Left renal pelvis (tissue), 4 donors: ENCODE measurements around the gene ARMC9. TPM values are rescaled to one million over a fixed set of nuclear protein-coding genes. Genes with fewer than 3 reads are reported as not detected.

Source experiments
- DNase-seq, 4 donors: peaks; one replicate each; pipeline ENCODE4 v3.0.0-alpha.2; 2013; ENCODE audit warnings: low read depth in 4 of 4, low spot score in 3 of 4
- polyA plus RNA-seq, 4 donors: library from polyadenylated mRNA; unstranded; fragments of 120-200 nt; gene quantifications; one replicate each; pipeline ENCODE4 v1.2.1, GENCODE V29; 2013; ENCODE audit not compliant: insufficient read length in 4 of 4

ARMC9 gene
- polyA plus RNA-seq, 4 donors = 24.6 to 30.1 (median 27.1) TPM

DNA sequence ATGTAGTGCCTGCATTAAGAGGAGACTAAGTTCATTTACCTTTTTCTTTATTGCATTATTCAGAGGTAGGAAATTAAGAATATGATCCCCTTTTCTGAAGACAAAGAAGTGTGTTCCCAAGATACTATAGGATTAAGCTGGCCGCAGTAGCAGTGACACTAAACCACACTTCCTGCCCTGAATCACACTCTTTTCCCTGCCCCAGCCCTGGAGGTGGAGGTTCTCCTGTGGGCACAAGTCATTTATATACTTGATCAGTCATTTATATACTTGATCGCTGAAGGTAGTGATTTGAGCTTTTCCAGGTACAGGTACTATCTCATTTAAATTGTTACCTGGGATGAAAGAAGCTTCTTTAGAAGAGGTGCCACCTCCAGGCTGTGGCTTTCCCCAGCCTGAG, 78.6 kb downstream of the ARMC9 start:
- no peak for DNase-seq

DNA sequence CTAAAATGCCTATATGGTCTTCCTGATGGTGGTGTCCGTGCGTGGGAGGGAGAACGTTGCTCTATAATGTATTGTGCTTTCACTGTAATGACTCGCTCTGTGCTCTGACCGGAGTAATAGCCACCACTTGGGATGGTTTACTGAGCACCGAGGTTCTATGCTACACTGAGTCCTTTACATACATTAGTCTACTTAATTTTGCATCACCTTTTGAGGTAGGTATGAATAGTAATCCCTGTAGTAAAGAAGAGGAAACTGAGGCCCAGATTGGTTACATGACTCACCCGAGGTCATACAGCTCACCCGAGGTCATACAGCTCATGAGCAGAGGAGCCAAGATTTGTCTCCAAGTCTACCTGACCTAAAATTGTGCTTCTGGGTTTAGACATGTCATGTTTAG, 79.5 kb downstream of the ARMC9 start:
- DNase-seq = no peak

DNA sequence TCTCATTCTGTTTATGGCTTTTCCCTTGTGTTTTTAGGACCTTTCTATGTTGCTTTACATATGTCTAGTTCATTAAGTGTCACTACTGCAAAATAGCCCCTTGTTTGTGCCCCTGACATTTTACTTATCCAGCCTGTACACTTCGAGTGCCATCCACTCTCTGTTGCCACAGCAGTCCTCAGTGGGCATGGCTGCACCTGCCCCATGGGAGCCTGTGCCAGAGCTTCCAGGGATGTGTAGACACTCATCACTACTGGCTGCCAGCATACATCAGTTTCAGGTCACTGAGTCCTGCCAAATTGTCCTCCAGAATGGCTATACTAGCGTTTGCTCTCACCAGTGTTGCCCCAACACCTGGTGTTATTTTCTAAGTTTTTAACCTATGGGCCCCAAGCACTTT, 80.4 kb downstream of the ARMC9 start:
- no peak for DNase-seq

DNA sequence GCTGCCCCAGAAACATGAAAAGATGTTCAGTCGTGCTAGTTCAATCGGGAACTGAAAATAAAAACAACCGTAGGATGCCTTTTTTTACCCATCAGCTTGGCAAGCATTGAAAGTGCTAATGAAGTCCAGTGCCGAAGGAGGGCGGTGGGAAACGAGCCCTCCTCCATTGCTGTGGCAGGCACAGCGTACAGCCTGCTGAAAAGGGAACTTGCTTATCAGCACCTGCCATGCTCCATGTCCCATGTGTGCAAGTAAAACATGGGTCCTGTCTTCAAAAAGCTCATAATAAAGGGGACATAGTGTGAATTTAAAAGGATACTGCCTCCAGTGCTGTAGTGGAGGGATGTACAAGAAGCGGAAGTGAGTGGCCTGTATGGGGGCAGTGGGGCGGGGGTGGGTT, 82.4 kb downstream of the ARMC9 start:
- DNase-seq = no peak

DNA sequence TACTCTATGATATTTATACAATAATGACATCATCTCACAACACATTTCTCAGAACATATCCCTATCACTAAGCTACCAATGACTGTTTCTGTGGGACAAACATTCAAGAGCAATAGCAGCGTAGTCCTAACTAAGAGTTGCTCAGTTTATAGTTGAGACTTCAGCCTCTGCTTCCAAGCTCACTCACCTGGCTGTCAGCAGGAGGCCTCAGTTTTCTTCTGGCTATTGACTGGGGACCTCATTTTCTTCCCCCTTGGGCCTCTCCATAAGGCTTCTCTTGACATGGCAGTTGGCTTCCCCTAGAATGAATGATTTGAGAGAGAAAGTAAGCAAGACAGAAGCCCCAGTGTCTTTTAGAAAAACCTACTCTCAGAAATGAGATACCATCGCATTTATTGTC, 85.9 kb downstream of the ARMC9 start:
- no peak for DNase-seq

DNA sequence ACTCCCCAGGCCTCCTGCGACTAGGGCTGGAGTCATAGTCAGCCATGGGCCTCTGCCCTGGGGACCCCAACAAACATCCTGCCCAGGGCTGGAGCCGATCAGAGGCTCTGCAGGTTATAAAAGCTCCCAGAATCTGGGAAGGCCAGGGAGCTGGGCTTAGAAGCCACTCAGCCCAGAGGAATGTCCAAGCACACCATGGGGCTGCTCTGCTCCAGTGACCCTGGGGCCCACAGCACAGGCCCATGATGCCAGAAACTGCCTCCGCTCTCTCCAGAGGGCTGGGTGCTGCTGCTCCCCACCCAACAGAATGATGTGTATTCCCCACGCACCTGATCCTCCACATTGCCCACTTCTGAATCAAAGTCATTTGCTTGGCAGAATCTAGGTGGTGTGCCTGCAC, 88.5 kb downstream of the ARMC9 start:
- no peak for DNase-seq

DNA sequence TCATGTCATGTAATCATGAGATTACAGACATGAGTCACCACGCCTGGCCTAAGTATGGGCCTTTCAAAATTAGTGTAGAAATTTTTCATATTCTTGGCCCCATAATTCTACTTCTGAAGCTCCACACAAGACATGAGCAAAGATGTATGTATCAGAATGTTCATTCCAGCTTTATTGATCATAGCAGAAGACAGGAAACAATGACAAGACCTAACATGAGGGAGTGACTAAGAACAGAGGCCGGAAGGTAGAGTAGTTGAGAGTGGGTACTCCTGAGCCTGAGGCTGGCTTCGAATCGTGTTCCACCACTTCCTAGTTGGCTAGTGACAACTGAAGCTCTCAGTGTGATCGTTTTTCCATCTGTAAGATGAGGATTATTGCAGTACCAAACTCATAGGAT, 89.3 kb downstream of the ARMC9 start:
- no peak for DNase-seq

DNA sequence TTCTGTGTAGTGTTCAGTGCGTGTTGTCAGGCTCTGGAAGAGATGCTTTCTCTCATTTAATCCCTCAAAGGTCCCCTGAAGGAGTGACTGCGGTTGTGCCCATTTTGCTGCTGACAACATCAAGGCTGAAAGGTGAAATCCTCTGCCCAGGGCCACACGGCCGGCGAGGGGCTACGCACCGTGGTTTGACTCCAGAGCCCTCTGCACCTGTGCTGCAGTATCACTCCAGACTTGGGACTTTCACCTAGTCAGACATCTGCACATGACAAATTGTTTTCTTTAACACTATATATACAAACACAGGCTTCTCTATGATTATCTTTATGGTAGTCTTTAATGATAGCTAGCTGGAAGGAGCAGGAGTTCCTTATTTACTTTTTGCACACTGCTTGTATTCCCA, 90.2 kb downstream of the ARMC9 start:
- no peak for DNase-seq

DNA sequence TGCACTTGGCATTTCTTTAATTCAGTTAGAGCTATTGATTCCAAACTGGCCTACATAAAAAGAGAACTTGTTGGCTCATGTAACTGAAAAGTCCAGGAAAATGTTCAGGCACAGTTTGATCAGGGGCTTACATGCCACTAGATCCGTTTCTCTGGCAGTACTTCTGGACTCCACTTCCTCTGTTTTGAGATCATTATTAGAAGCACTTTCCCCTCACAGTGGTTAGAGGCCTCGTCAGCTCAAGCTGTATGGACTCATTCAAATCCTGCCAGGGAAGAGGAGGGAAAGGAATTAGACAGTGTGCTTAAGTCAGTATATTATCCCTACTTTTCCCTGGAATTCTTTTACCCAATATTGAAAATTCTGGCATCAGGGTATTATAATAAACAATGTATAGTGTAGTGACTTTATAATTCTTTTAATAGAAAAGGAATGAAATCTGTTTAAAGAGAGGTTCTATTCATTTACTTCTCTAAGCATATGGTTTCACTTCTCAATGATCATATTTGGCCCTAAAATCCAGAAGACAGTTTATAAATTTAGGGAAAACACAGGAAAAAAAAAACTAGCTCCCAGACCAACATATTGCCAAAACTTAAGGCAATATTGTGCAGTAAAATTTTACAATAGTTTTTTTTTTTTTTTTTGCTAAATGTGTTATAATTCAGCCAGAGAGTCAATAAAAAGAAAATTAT, 92.0 kb downstream of the ARMC9 start:
- no peak for DNase-seq

DNA sequence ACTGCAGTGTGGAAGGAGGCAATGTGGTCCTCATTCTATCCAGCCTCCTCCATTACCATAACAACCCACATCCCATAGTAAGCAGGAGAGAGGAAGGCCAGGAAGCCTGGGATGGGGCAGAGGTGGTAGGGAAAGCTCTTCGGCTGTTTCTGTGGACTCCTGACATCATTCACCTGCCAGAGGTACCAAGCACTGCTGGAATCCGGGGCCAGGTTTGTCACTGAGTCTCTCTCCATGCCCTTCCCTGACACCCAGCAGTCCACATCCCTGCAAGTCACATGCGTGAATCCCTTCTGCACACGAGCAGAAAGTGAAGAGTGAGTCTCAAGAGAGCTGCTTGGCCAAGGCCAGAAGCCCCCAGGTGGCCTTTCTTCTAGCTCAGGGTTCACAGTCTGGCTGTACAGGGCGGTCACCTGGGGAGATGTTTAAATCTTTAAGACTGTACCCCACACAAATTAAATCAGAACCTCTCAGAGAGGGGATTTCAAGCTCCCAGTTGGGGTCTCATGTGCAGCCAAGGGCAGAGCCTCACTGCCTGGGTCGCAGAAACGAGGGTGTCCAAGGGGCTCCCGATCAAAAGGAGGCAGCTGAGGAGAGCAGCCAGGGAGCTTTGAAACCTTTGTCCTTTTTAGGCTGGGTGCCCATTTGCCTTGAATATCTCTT, 94.2 kb downstream of the ARMC9 start:
- no peak for DNase-seq

DNA sequence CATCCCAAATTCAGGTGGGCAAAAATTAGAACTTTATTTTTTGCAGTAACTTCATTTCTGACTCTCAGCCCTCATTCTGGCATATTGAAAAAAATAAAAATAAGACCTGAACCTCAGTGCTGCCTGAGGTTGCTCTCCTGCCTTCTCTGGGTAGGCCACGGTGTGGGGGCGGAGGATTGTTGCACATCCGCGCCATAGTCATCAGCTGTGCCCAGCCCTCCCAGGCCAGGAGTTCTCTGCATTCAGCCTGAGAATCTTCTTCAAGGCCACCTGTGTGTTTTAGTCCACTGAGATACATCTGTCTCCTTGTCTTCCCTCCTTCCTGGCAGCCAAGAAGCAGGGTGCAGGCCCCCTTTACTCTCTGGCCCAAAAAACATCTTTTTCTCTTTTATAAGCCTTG, 94.7 kb downstream of the ARMC9 start:
- no peak for DNase-seq

DNA sequence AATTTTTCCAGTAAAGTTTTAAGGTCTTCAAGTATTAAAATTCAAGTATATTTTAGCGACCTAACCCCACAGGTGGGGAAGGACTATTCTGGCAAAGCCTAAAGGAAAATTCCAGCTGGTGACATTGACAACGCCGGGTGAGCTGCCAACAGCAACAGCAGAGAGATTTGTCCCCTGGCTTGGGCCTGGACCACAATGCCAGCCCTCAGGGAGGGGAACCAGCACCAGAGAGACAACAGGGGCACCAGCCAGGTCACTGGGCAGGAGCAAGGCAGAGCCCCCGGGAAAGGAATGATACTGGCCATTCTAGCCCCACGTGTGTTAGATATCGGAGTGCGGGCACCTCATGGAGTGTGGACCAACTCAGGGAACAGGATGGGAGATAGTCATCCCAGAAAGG, 95.7 kb downstream of the ARMC9 start:
- no peak for DNase-seq

DNA sequence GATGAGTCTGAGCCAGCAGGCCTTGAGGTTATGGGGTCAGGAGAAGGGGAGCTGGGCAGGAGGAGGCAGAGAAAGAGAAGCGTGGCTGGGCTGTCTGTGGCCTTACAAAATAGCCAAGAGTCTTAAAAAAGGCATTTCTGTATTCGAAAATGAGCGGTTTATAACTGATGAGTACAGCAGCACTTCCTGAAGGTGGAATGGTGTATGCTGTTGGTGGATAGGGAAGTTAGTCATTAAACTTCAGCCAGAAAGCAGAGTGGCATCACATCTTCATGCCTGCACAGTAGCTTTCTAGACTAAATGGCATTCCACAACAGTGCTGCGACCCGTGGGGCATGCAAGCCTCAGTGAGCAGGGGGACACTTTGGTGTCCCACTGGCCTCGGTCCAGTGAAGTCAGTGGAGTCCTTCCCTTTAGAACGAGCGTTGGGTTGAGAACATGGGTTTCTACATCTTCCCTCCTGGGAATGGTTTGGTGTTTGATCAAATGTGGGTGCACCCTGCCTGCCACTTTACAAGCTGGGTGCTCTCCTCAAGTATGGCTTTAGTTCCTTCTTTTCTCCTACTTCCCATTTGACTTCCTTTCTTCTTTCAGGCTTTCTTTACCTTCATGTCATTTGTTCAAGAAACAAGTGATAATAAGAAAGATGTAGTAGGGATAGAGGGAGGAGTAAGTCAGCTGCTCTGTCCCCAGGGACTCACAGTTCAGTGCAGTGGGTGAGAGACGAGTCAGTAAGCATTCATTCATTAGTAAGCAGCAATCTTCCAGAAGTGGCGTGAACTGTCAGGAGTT, 96.3 kb downstream of the ARMC9 start:
- DNase-seq = no peak

DNA sequence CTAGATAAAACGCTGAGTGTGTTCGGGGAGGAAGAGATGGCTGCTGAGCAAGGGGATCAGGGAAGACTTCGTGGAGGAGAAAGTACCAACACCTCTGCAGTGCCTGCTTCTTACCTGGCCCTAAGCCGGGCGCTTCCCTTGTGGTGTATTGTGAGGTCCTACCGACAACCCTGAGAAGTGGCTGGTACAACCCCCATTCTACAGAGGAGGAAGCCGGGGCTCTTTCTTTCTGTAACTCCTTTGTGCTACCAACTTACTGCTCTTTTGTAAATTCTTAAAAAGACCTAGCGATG, 96.9 kb downstream of the ARMC9 start:
- DNase-seq = no peak

DNA sequence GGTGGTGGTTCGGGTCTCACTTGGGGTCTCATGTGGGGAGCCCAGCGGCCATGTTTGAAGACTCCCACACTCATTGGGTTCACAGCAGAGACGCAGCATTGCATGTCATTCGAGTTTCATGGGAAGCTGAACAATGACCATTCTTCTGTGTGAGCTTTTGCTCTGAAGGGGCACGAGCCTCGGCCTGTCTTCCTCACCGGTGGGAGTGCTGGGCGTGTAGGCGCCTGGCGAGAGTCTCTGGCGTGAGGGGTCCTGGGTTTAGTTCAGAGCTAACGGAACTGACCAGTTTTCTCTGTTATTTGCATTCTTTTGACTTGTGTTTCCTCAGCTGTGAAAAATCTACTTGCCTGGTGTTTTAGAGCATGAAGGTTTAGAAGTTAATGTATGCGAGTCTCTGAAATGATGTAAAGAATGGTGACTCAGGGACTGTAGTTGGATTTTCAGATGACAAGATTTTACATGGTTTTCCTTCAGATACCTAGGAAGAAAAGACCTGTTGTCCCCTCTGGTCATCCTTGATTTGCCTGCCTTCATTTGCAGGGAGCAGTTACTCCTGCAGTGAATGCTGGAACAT, 98.1 kb downstream of the ARMC9 start:
- DNase-seq = no peak

DNA sequence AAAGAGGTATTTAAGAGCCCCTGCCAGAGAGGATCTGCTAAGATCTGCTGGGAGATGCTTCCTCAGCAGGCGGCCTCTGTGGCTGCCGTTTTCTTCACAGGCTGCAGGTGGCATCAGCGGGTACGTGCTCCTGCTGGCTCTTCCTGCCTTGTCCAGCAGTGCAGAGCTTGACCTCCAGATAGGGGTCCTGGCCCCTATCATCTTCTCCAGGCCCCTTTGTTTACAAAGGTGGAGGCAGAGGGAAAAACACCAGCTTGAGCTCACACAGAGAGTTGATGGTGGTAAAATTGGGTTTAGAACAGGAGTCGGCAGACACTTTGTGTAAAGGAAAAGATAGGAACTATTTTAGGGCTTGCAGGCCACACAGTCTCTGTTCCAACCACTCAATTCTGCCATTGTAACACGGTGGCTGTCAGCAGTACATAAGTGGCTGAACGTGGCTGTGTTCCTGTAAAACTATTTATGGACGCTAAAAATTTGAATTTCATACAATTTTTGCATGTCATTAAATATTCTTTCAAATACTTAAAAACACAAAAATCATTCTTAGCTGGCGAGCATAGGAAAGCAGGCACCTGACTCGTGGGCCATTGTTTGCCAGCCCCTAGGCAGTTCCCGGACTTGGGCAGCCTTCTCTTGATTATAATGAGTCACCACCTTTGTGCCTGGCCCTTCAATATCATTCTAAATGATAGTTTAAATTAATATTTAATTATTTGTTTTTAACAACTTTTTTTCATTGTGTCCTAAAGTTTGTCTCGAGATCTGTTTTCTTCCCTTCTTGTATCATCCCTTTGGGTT, 98.9 kb downstream of the ARMC9 start:
- DNase-seq = peak in 3 of 4 donors; percentile 5 to 21 (median 18)

DNA sequence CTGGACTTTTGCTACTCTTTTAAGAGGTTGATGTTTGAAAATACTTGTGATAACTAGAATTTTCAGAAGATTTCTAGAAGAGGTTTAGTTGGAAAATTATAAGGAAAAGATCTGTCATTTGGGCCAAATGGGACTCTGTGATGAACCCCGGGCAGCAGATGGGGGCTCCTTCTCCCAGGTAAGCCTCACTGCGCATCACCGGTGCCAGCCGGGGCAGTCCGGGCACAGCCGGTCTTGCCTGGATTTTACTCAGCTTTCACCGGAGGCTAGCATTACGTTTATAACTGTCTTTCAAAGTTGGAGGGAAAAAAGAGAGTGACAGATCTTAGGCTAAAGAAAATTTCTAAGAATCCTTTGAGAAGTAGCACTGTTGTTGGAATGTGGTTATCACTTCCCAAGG, 99.7 kb downstream of the ARMC9 start:
- DNase-seq = no peak

DNA sequence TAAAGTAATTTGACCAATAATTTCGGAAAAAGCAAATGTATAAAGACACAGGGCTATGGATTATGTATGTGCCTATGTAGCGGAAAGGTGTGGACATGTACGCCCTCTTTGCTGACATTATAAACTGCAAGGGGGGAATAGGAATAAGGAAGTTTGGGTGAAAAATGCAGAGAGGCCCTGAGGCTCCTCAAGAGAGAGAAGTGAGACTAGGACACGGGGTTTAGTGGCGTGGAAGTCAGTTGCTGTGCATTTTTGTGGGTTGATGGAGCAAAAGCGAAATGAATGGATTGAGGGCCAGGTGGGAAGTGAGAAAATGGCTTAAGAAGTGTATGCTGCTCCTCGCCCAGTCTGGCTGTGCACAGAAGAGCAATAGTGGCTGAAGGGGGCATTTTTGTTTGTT, 100.8 kb downstream of the ARMC9 start:
- DNase-seq = no peak

DNA sequence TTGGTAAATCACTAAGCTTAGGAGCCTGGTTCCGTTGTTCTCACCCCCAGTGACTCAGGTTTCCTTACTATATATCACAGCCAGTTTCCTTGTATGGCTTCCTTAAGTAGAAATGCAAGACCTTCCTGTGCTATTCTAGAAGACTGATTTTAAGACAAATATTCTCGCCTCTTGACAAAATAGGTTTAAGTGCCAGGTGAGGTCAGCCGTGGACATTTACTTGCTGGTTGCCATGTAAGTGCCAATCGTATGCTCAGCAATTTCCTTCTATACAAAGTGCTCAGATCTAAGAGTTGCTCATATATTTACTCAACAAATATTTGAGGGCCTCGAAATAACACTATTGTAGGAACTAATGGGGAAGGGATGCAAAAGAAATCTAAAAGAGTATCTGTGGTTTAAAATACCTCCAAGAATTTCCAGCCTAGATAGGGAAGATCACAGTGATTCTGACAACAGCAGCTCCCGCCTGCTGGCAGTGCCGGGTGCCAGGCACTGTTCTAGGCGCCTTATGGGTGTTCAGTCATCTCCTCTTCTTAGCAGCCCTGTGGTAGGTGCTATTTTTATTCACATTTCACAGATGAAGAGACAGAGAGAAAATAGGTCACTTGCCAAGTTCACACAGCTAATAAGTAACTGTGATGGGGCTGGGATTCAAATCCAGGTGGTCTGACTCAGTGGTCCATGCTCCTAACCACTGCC, 101.7 kb downstream of the ARMC9 start:
- DNase-seq = no peak

DNA sequence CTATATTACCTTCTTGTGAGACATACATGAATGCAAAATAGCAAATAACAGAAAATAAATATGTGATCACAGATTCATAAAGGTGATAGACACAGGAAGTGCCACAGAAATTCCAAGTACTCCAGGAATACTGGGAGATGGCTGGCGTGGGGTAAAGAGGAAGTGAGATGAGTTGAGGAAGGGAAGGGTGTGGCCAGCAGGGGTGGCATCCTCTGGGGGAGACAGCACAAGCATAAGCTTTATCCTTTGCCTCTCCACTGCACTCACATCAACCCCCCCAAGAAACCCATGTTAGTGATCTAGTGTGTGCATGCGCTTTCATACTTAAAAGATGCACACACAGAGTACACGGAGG, 102.3 kb downstream of the ARMC9 start:
- DNase-seq = no peak
